ENCODE data around the gene KPNA4. TPM values are rescaled to one million over a fixed set of nuclear protein-coding genes. Genes with fewer than 3 reads are reported as not detected.
"Not testable (repeated sequence)": the region's sequence is repeated elsewhere in the genome, so short reads cannot be mapped to it uniquely, and the experiment has no call there.

Gene KPNA4
- total and polyA plus RNA-seq, 8 donors, result 47.2 to 64.2 (median 58.6) TPM

DNA sequence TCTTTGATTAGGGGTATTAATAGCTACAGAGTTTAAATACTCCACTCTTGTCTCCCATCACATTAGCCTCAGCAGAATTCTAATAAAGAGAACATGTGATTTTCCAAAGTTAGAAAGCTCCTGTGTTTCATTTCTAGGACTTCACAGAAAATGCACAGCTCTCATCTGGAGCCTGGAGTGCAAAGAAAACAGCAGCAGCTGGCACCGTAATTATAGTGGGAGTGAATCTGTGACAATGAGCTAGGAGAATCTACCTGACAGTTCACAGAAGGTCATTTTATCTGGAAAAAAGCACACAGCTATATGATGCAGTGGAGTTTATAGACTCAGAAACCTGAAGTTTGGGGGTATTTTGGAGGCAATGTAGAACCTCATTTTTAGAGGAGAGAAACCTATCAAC lies 110.4 kb downstream of the KPNA4 start:
- no peak for DNase-seq
- Histone ChIP-seq H3K27me3 (peaks cover 0 to 4% of the 10 kb centered on the region in 2 donors), H3K9me3 (no peaks in the 10 kb centered on the region), H3K27ac (no peak overlapping the region), H3K4me1 (peaks cover 0 to 3% of the 10 kb centered on the region in 2 donors), H3K4me3 (no peak overlapping the region), H3K36me3 (no peaks in the 10 kb centered on the region)
- TF ChIP-seq, protein P1, sequence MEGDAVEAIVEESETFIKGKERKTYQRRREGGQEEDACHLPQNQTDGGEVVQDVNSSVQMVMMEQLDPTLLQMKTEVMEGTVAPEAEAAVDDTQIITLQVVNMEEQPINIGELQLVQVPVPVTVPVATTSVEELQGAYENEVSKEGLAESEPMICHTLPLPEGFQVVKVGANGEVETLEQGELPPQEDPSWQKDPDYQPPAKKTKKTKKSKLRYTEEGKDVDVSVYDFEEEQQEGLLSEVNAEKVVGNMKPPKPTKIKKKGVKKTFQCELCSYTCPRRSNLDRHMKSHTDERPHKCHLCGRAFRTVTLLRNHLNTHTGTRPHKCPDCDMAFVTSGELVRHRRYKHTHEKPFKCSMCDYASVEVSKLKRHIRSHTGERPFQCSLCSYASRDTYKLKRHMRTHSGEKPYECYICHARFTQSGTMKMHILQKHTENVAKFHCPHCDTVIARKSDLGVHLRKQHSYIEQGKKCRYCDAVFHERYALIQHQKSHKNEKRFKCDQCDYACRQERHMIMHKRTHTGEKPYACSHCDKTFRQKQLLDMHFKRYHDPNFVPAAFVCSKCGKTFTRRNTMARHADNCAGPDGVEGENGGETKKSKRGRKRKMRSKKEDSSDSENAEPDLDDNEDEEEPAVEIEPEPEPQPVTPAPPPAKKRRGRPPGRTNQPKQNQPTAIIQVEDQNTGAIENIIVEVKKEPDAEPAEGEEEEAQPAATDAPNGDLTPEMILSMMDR (IDR thresholded peaks at IDR 0.05), result no peak
- intact Hi-C loops (cut with DNase I), result no loop called here
- no peak for ATAC-seq

DNA sequence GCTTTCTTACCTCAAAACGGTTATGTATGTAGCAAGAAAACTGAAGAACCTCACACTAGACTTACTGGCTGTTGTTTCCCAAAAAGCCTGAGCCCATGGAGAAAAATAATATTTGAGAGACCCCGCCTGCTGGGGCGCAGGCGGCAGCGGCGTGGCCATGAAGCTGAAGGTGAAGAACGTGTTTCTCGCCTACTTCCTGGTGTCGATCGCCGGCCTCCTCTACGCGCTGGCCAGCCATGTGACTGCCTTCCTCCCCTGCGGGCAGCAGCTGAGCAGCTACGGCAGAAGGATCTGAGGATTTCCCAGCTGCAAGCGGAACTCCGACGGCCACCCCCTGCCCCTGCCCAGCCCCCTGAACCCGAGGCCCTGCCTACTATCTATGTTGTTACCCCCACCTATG lies 113.1 kb downstream of the KPNA4 start:
- peak in 1 of 4 donors; percentile 69 for DNase-seq

DNA sequence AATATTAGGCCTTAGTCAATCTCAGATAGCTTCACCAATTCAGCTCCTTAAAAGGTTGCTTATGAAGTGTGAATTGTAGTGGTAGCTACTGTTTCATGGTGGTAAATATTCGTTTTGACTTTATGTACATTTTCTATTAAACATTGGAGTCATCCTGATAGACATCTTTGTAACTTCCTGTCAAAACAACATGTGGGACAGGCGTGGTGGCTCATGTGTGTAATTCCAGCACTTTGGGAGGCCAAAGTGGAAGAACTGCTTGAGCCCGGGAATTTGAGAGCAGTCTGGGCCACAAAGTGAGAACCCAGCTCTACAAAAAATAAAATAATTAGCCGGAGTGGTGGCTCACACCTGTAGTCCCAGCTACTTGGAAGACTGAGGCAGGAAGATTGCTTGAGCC lies 113.8 kb downstream of the KPNA4 start:
- peaks cover 0 to 16% of the 10 kb centered on the region in 2 donors for H3K27me3 ChIP-seq
- H3K27ac ChIP-seq, result no peak overlapping the region
- no peaks in the 10 kb centered on the region for H3K9me3 ChIP-seq
- H3K36me3 ChIP-seq, result no peaks in the 10 kb centered on the region
- ATAC-seq (no peak), DNase-seq (no peak)
- H3K4me3 ChIP-seq, result no peak overlapping the region
- TF ChIP-seq, protein P1 (IDR thresholded peaks at IDR 0.05), result no peak
- H3K4me1 ChIP-seq, result peaks cover 0 to 15% of the 10 kb centered on the region in 2 donors
- intact Hi-C loops (cut with DNase I), result no loop called here

More for the DNA sequence above, 113.1 kb downstream of the KPNA4 start:
- H3K4me3 ChIP-seq; H3K27ac ChIP-seq; H3K36me3 ChIP-seq; intact Hi-C loops (cut with DNase I); ATAC-seq; H3K9me3 ChIP-seq: not testable (repeated sequence)
- peaks cover 0 to 15% of the 10 kb centered on the region in 2 donors for H3K4me1 ChIP-seq
- peaks cover 0 to 16% of the 10 kb centered on the region in 2 donors for H3K27me3 ChIP-seq

DNA sequence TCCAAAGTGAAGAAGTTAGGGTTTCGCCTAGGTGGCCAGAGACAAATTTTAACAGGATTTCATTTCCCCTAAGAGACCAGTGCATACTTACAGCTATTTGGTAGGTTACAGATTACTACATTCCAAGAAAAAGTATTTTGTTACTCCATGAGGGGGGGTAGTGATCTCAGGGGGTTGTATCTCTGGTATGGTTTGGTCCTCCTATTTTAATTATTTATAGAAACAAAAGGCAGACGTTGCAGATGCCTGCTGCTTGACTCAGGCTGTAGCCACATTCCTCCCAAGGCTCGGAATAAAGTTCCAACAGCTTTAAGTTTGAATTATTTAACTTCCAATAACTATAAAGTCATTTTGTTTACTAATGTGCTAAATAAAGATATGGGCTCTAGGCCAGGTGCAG lies 114.5 kb downstream of the KPNA4 start:
- TF ChIP-seq, protein P1 (IDR thresholded peaks at IDR 0.05), result no peak
- Histone ChIP-seq H3K36me3 (no peaks in the 10 kb centered on the region), H3K27ac (no peak overlapping the region), H3K27me3 (peaks cover 0 to 16% of the 10 kb centered on the region in 2 donors), H3K4me1 (peaks cover 0 to 15% of the 10 kb centered on the region in 2 donors), H3K4me3 (no peak overlapping the region), H3K9me3 (no peaks in the 10 kb centered on the region)
- ATAC-seq, result no peak
- no peak for DNase-seq
- intact Hi-C loops (cut with DNase I), result no loop called here

DNA sequence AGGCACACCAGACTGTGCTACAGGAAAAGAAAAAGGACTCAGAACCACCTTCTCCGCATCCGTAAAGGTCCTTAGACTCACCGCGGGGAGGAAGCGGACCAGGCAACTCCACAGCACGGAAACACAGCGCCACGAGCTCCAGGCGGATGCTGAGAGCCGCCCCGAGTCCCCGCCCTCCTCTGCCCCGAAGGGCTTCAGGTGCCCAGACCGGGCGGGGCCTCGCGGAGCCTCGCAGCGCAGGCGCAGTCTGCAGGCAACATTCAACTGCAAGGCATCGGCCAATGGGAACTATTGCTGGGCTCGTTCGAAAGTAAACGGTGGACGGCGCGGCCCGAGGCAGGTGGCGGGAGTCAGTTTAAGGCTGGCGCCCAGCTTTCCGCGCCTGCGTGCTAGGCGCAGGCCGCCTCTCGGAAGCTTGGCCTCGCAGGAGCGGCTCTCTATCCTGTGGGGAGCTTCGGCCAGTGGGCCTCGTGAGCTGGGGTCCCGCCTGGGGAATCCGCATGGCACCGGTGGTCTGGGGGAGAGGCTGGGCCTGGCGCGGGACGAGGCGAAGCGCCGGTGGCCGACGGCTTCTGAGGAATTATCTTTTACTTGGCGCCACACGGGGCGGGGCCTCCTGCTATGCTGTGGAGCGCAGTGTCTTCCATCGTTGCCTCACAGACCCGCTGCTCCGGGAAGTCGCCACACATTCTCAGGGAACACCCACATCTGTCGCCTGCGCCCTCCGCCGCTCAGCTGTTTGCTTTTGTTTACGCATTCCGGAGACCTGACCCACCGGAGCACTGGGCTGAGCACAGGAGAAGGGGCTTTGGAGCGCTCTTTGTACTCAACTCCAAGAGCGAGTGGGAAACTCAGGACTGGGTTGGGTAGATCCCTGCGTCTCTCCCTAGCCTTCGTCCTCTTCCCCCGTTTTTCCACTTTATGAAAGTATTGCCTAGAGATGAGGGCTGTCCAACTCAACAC lies 115.5 kb downstream of the KPNA4 start, which contains the start of gene TRIM59:
Gene TRIM59, minus strand, starts transcription at position 151 of the 963 bp plus-strand sequence. CDS start 10,603 bp downstream, outside the sequence.
- TF ChIP-seq, protein P1 (IDR thresholded peaks at IDR 0.05), result no peak
- ATAC-seq (peak; percentile 96), DNase-seq (peak; percentile 88 to 99 (median 96))
- Histone ChIP-seq H3K36me3 (no peaks in the 10 kb centered on the region), H3K27me3 (peaks cover 0 to 16% of the 10 kb centered on the region in 2 donors), H3K4me3 (peak within 1 kb of the TSS; percentile 53 to 62), H3K9me3 (no peaks in the 10 kb centered on the region), H3K4me1 (peaks cover 0 to 15% of the 10 kb centered on the region in 2 donors), H3K27ac (peak within 1 kb of the TSS; percentile 76 to 85)
- intact Hi-C loops (cut with DNase I), result no loop called here

All from left lung (tissue), 10 donors.